ENCODE measurements around the gene FGF11. TPM values are rescaled to one million over a fixed set of nuclear protein-coding genes. Genes with fewer than 3 reads are reported as not detected.

The FGF11 gene
- polyA plus RNA-seq: under 1 TPM in 2 of 4 donors, not detected in 2; 0.61 to 0.86 TPM
- long read RNA-seq, donor 1: 0 reads
- long read RNA-seq, donor 2: 0 reads
- long read RNA-seq, donor 3: 0 reads
- long read RNA-seq, donor 4: 0 reads
- long read RNA-seq, donor 5, partial matches to known transcripts: 0 of 1 reads
- long read RNA-seq, donor 5, other reads (novel, unspliced or antisense): 0 of 1 reads
- long read RNA-seq, donor 6: 0 reads
- long read RNA-seq, donor 7, partial matches to known transcripts: 0 of 5 reads
- long read RNA-seq, donor 7, other reads (novel, unspliced or antisense): 0 of 5 reads
- long read RNA-seq, donor 8, partial matches to known transcripts: 0 of 1 reads
- long read RNA-seq, donor 8, other reads (novel, unspliced or antisense): 0 of 1 reads
- long read RNA-seq, donor 9: 0 reads
- long read RNA-seq, donor 10: 0 reads

GRCh38 chr17:7439462-7440112 is at the start of gene FGF11:
Gene FGF11 (plus strand): TSS chr17:7439512. CDS start chr17:7439621, 109 bp downstream.
- peaks cover 3 to 81% (median 10%) of the 10 kb centered on the region in 3 donors for H3K27me3 ChIP-seq (ENCODE audit: control insufficient read depth in 3 of 3, insufficient read depth in 3 of 3, low read length in 3 of 3)

DNA sequence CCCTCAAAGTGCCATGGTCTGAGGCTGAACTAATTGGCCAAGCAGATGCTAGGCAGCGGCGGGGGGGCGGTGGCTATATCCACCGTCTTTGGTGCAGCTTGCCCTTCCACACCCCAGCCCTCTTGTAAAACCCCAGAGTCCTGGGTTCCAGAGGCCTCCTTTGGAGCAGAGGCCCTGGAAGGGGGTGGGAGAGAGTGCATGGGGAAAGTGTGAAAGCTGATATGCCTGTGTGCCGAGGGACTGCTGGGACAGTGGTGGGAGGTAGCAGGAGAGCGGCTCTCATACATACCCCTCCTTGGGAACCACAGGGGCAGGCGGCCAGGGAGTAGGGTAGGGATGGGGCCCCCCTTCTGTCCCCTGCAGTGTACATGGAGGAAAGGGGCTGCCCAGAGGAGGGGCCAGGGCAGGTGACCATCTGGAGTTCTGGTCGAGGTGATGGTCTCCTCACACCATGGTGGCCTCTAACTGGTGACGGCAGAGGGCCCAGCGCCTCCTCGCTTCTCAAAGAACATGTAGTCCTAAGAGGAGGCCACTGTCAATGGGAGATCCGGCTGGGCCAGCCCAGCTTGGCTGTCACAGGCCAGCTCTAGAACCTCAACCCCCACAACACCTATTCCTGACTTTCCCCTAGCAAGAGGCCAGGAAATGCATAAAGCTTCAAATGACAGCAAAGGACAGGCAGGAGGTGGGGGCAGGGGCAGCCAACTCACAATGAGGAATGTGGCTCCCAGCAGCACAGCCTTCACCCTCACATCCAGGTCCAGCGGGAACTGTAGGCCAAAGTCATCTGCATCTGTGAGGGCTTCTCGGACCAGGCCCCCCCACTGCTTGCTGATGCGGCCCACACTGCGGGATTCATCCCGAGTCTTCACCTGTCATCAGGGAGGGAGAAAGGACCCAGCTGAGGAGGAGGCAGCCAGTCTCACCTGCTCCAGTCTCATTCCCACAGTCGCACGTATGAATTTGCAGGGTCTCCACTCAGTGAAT is 49.1 kb upstream of the FGF11 start:
- Histone ChIP-seq H3K4me1 (ENCODE audit: control insufficient read depth in 3 of 3, insufficient read depth in 2 of 3, low read depth in 1 of 3, low read length in 2 of 3) (peaks cover 0 to 15% (median 0%) of the 10 kb centered on the region in 3 donors), H3K27ac (ENCODE audit: low read depth in 1 of 3, low read length in 2 of 3) (no peak overlapping the region), H3K36me3 (ENCODE audit: control insufficient read depth in 3 of 3, insufficient read depth in 2 of 3, low read depth in 1 of 3, low read length in 3 of 3) (peaks cover 4 to 62% (median 10%) of the 10 kb centered on the region in 3 donors), H3K4me3 (ENCODE audit: low read depth in 1 of 3, low read length in 3 of 3) (no peak overlapping the region), H3K27me3 (ENCODE audit: control insufficient read depth in 3 of 3, insufficient read depth in 3 of 3, low read length in 3 of 3) (peaks cover 0 to 6% (median 0%) of the 10 kb centered on the region in 3 donors), H3K9me3 (ENCODE audit: control insufficient read depth in 2 of 2, insufficient read depth in 1 of 2, low read depth in 1 of 2, low read length in 1 of 2) (no peaks in the 10 kb centered on the region)
- DNase-seq (no peak), FAIRE-seq (no peak)
- WGBS, 3 donors: 88 to 93% (median 88%) methylated on average over 19 of the region's 19 CpGs

More at GRCh38 chr17:7439462-7440112, at the start of gene FGF11:
- peak in 1 of 2 donors; percentile 50 for DNase-seq
- no peak for FAIRE-seq
- WGBS, 3 donors: 2 to 4% (median 3%) methylated on average over 46 to 50 of the region's 50 CpGs
- Histone ChIP-seq H3K4me3 (ENCODE audit: low read depth in 1 of 3, low read length in 3 of 3) (peak within 1 kb of the TSS in 2 of 3 donors; percentile 33 to 38), H3K4me1 (ENCODE audit: control insufficient read depth in 3 of 3, insufficient read depth in 2 of 3, low read depth in 1 of 3, low read length in 2 of 3) (peaks cover 0 to 41% (median 4%) of the 10 kb centered on the region in 3 donors), H3K9me3 (ENCODE audit: control insufficient read depth in 2 of 2, insufficient read depth in 1 of 2, low read depth in 1 of 2, low read length in 1 of 2) (no peaks in the 10 kb centered on the region), H3K36me3 (ENCODE audit: control insufficient read depth in 3 of 3, insufficient read depth in 2 of 3, low read depth in 1 of 3, low read length in 3 of 3) (peaks cover 0 to 2% (median 0%) of the 10 kb centered on the region in 3 donors), H3K27ac (ENCODE audit: low read depth in 1 of 3, low read length in 2 of 3) (no peak within 1 kb of the TSS)

- Histone ChIP-seq H3K9me3 (ENCODE audit: control insufficient read depth in 2 of 2, insufficient read depth in 1 of 2, low read depth in 1 of 2, low read length in 1 of 2) (no peaks in the 10 kb centered on the region), H3K27me3 (ENCODE audit: control insufficient read depth in 3 of 3, insufficient read depth in 3 of 3, low read length in 3 of 3) (peaks cover 0 to 6% (median 0%) of the 10 kb centered on the region in 3 donors), H3K4me1 (ENCODE audit: control insufficient read depth in 3 of 3, insufficient read depth in 2 of 3, low read depth in 1 of 3, low read length in 2 of 3) (peaks cover 0 to 15% (median 0%) of the 10 kb centered on the region in 3 donors), H3K27ac (ENCODE audit: low read depth in 1 of 3, low read length in 2 of 3) (no peak overlapping the region), H3K36me3 (ENCODE audit: control insufficient read depth in 3 of 3, insufficient read depth in 2 of 3, low read depth in 1 of 3, low read length in 3 of 3) (peaks cover 4 to 57% (median 10%) of the 10 kb centered on the region in 3 donors), H3K4me3 (ENCODE audit: low read depth in 1 of 3, low read length in 3 of 3) (no peak overlapping the region)
- FAIRE-seq: no peak
- WGBS, 3 donors: 43 to 64% (median 63%) methylated on average over 2 of the region's 2 CpGs
- no peak for DNase-seq
Observed at GRCh38 chr17:7391307-7391706, 48.0 kb upstream of the FGF11 start.

- peaks cover 0 to 15% (median 0%) of the 10 kb centered on the region in 3 donors for H3K4me1 ChIP-seq (ENCODE audit: control insufficient read depth in 3 of 3, insufficient read depth in 2 of 3, low read depth in 1 of 3, low read length in 2 of 3)
- H3K27ac ChIP-seq (ENCODE audit: low read depth in 1 of 3, low read length in 2 of 3): no peak overlapping the region
- 61 to 75% (median 63%) methylated on average over 20 to 42 of the region's 42 CpGs for WGBS, 3 donors
- H3K9me3 ChIP-seq (ENCODE audit: control insufficient read depth in 2 of 2, insufficient read depth in 1 of 2, low read depth in 1 of 2, low read length in 1 of 2): no peaks in the 10 kb centered on the region
- FAIRE-seq (no peak), DNase-seq (peak in 1 of 2 donors; percentile 32)
- H3K36me3 ChIP-seq (ENCODE audit: control insufficient read depth in 3 of 3, insufficient read depth in 2 of 3, low read depth in 1 of 3, low read length in 3 of 3): peaks cover 4 to 40% (median 5%) of the 10 kb centered on the region in 3 donors
- peaks cover 0 to 6% (median 0%) of the 10 kb centered on the region in 3 donors for H3K27me3 ChIP-seq (ENCODE audit: control insufficient read depth in 3 of 3, insufficient read depth in 3 of 3, low read length in 3 of 3)
- peak overlapping the region in 2 of 3 donors; percentile 64 to 83 for H3K4me3 ChIP-seq (ENCODE audit: low read depth in 1 of 3, low read length in 3 of 3)
Observed at GRCh38 chr17:7392696-7393612, 46.4 kb upstream of the FGF11 start.

DNA sequence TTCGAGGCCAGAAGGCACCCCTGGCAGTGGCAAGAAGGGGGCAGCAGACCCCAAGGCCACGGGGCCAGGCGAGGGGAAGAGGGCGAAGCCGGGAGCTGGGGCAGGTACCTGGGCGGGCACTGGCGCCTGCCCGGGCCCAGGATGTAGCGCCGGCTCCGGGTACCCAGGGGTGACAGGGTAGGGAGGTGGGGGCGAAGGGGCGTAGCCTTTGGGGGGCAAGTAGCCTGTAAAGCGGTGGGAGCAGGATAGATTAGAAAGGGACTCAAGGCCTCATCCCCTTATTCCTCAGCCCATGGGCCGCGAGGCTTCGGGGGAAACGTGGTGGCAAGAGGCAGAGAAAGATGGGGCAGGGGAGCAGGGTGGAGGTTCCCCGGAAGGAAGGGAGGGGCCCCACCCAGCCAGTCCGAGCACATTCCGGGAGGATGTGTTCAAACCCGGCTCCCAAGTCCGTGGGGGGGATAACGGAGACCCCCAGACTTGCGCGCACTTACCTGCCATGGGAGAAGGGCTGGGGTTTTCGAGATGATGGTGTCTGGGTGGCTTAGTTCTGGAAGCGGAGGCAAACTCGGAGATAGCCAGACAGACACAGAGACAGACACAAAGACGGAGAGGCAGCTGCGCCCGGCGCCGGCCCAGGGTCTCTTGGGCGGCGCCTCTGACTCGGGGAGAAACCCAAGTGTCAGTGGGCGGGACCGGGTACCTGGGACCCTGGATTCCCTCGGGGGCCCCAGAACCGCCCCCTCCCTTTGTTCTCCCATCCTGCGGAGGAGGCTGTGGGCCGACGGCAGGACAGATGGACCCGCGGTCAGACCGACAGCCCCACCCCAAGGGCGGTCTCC is 45.5 kb upstream of the FGF11 start:
- no peak for FAIRE-seq
- no peaks in the 10 kb centered on the region for H3K9me3 ChIP-seq (ENCODE audit: control insufficient read depth in 2 of 2, insufficient read depth in 1 of 2, low read depth in 1 of 2, low read length in 1 of 2)
- peaks cover 3 to 31% (median 4%) of the 10 kb centered on the region in 3 donors for H3K36me3 ChIP-seq (ENCODE audit: control insufficient read depth in 3 of 3, insufficient read depth in 2 of 3, low read depth in 1 of 3, low read length in 3 of 3)
- H3K27me3 ChIP-seq (ENCODE audit: control insufficient read depth in 3 of 3, insufficient read depth in 3 of 3, low read length in 3 of 3): peaks cover 0 to 6% (median 0%) of the 10 kb centered on the region in 3 donors
- peak overlapping the region in 2 of 3 donors; percentile 53 to 78 for H3K27ac ChIP-seq (ENCODE audit: low read depth in 1 of 3, low read length in 2 of 3)
- peak overlapping the region; percentile 64 to 83 (median 80) for H3K4me3 ChIP-seq (ENCODE audit: low read depth in 1 of 3, low read length in 3 of 3)
- DNase-seq: peak in 1 of 2 donors; percentile 32
- H3K4me1 ChIP-seq (ENCODE audit: control insufficient read depth in 3 of 3, insufficient read depth in 2 of 3, low read depth in 1 of 3, low read length in 2 of 3): peaks cover 0 to 15% (median 0%) of the 10 kb centered on the region in 3 donors
- 2 to 5% (median 3%) methylated on average over 40 to 48 of the region's 48 CpGs for WGBS, 3 donors

GRCh38 chr17:7394452-7395191 is 44.7 kb upstream of the FGF11 start, which contains the start of gene PLSCR3:
Gene PLSCR3 (minus strand): TSS chr17:7394525. CDS start chr17:7394110, 415 bp downstream.
- peak; percentile 87 to 94 for DNase-seq
- Histone ChIP-seq H3K4me3 (ENCODE audit: low read depth in 1 of 3, low read length in 3 of 3) (peak within 1 kb of the TSS; percentile 64 to 83 (median 80)), H3K27ac (ENCODE audit: low read depth in 1 of 3, low read length in 2 of 3) (peak within 1 kb of the TSS; percentile 78 to 93 (median 92)), H3K4me1 (ENCODE audit: control insufficient read depth in 3 of 3, insufficient read depth in 2 of 3, low read depth in 1 of 3, low read length in 2 of 3) (peaks cover 0 to 15% (median 0%) of the 10 kb centered on the region in 3 donors), H3K27me3 (ENCODE audit: control insufficient read depth in 3 of 3, insufficient read depth in 3 of 3, low read length in 3 of 3) (peaks cover 0 to 6% (median 0%) of the 10 kb centered on the region in 3 donors), H3K36me3 (ENCODE audit: control insufficient read depth in 3 of 3, insufficient read depth in 2 of 3, low read depth in 1 of 3, low read length in 3 of 3) (peaks cover 0 to 24% (median 4%) of the 10 kb centered on the region in 3 donors), H3K9me3 (ENCODE audit: control insufficient read depth in 2 of 2, insufficient read depth in 1 of 2, low read depth in 1 of 2, low read length in 1 of 2) (no peaks in the 10 kb centered on the region)
- 0 to 1% (median 0%) methylated on average over 32 to 71 of the region's 71 CpGs for WGBS, 3 donors
- no peak for FAIRE-seq

All from small intestine (tissue), 16 donors.